PC-9 (cell line): ENCODE results near the gene MYL4.

Source experiments
- CTCF ChIP-seq: fragments of 200-600 bp; sonication (generic); conservative IDR thresholded peaks from 2 replicates; pipeline ENCODE4 v1.6.1; 2017; ENCODE audit warnings: mixed run types, antibody characterized with exemption, mild to moderate bottlenecking, moderate library complexity
- EZH2 ChIP-seq: fragments of 200-600 bp; sonication (generic); IDR thresholded peaks from 2 replicates; pipeline ENCODE4 v1.8.0; 2017; ENCODE audit warnings: antibody characterized with exemption, low read depth

GRCh38 chr17:47162013-47162622 lies 47.0 kb upstream of the MYL4 start:
- TF ChIP-seq CTCF (no peak), EZH2 (no peak)
